HG03025 (cell line): ENCODE data around the gene TFF2.

Source experiments
- ATAC-seq: cut with Tn5 transposase; IDR thresholded peaks from one replicate; pipeline ENCODE4 v1.9.1; 2021; ENCODE audit warnings: mild to moderate bottlenecking, moderate library complexity; ENCODE audit not compliant: unreplicated experiment, low FRiP score

TFF2 gene

DNA sequence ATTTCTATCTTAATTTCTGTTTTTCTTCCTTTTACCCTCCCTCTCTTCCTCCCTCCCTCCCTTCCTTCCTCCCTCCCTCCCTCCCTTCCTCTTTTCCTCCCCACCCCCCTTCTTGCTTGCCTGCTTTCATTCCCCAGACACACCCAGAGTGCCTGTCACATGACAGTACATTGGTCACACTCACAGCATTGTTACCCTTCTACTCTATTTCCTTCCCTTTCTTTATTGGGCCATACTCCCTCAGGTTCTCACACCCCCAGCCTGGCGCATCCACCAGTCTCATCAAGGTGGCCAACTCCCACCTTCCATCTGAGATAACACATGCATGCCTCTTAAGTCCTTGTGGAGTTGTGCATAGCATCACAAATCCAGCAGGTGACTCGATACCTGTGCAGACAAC is 34.2 kb upstream of the TFF2 start:
- no peak for ATAC-seq

DNA sequence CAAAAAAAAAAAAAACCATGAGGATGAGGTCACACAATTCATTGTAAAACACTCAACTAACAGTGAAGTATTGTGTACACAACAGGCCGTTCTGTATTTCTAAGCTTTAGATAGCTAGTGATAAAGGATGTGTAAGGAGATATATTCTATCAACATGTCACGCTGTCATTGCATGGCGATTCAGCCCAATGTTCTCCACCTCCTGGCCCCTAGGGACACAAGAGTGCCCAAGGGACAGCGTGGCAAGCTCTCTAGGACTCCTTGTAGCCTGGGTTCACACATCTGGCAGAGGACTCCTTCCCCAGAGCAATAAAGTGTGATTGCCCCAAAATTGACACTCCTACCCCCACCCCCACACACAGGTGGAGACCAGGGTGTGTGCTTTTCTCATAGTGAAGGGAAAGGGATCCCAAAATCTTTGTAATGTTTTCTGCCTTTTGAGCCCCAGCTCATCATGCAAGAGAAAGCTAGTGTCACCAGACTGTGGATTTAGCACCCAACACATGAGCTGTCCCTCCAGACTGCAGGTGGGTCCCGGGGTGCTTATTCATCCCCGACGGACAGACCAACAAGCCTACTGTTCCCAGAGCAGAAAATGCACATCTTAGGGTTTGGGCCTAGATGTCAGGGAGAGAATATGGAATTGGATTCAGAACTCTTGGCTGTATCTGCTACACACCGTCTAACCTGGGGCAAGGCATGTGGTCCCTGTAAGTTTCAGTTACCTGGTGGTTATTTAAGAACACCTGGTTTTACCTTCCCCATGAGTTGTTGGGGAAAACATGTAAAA is 33.6 kb upstream of the TFF2 start:
- ATAC-seq: no peak

DNA sequence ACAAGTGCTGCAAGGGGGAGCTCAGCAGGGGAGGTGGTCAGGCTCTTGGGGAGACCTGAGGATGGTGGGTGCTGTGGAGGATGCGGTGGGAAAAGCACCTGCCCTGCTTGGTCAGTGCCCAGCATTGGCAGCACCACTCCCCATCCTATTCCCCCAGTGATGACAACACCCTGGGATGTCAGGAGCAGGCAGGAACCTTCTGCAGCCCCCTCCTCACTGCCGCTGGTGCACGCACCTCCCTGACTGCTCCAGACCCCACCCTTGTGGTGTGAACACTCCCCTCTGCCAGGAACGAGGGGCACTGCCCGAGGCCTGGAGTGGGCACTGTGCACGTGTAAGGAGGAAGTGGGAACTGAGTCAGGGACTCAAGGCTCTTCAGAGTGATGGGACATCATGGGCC is 32.5 kb upstream of the TFF2 start:
- ATAC-seq: no peak

DNA sequence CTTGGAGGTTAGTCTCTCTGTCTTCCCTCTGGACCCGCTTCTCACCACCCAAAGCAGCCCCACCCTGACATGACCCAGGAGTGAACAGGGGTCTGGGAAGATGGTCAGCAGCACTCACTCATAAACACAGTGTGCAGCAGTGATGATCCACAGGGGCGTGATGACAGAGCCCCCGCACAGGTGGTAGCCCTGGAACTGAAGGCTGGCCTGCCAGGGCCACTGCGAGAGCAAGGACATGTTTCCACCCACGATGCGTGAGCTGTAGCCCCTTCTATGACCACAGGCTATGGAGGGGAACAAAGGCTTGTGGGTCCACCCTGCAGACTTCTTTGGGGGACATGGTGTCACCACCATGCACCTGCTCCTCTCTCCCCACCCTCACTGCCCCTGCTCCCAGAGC is 32.1 kb upstream of the TFF2 start:
- ATAC-seq: no peak

DNA sequence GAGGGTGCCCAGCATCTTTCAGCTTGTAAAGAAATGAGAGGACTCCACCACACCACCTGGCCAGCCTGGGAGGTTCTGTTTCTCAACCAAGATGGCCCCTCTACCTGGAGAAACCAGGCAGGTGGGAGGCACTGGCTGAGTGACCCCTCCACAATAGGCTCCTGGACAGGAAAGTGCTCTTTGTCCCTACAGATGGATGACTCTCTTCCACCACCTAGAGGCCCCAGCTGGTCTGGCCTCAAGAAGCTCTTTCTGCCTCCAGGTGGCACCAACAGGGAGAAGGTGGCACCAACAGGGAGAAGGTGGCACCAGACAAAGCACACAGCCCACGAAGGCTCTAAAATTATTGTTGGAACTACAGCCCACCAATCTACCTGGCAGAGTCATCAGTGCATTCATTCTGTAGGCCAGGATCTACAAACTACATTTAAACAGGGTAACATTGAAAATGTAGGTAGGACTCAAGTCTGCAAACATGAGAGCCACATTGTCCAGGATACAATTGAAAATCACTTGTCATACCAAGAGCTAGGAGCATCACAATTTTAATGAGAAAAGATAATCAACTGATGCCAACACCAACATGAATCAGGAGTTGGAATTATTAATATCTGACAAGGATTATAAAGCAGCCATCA is 30.7 kb upstream of the TFF2 start:
- no peak for ATAC-seq

DNA sequence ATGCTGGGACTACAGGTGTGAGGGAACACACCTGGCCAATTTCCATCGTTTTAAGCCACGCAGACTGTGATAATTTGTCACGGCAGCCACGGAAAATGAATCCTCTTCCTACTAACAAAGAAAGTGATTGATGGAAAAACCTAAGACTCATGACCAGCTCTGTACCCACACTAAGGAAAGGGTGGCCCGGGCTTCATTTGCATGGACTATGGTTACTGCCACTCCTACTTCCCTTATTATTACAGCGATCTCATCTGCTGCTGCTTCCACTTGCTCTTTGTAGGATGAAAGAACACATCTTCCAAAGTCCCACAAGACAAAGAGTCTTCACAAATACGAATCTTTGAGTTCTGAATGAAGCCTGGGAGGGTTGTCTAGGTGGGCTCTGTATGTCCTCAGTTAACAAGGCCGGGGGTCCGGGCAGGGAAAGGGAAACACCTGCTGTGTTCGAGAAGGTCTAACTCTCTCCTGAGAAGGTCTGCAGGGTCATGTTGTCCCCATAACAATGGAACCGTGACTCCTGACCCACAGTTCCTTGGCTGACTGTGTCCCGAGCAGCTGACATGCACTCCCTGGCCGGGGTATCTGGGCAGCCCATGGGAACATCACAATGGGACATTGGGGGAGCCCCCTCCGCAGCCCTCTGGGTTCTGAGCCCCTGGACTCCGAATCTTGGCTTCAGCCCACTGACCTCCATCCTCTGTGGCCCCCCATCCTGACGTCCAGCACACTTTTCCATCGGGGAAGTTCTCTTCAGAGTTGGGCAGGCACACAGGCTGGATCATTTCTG is 28.8 kb upstream of the TFF2 start:
- no peak for ATAC-seq

DNA sequence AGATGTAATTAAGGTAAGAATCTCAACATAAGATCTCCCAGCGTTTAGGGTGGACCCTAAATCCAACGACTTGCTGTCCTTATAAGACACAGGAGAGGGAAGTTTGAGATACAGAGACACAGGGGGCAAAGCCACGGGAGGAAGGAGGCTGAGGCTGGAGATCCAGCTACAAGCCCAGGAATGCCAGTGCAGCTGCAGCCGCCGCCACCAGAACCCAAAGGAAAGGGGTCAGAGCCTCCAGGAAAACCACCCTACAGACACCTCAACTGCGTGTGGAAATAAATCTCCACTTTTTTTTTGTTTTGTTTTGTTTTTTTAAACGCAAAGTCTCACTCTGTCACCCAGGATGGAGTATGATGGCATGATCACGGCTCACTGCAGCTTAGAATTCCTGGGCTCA is 27.6 kb upstream of the TFF2 start:
- ATAC-seq: no peak

DNA sequence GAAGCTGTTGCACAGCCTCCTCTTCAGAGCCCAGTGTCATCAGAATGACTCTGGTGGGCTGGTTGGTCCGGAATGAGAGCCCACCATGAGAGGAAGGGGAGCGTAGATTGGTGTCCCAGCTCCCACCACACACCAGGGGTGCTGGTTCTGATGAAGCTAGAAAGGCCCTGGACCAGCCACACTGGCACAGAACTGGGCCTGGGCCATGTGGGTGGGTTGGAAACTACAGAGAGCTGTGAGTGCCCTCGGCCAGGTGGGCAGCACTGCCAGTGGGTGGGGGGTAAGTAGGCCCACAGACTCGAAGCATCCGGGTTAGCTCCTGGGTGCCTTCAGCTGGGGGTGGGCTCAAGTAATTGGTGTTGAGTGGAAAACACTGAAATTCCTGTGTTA is 27.2 kb upstream of the TFF2 start:
- no peak for ATAC-seq

DNA sequence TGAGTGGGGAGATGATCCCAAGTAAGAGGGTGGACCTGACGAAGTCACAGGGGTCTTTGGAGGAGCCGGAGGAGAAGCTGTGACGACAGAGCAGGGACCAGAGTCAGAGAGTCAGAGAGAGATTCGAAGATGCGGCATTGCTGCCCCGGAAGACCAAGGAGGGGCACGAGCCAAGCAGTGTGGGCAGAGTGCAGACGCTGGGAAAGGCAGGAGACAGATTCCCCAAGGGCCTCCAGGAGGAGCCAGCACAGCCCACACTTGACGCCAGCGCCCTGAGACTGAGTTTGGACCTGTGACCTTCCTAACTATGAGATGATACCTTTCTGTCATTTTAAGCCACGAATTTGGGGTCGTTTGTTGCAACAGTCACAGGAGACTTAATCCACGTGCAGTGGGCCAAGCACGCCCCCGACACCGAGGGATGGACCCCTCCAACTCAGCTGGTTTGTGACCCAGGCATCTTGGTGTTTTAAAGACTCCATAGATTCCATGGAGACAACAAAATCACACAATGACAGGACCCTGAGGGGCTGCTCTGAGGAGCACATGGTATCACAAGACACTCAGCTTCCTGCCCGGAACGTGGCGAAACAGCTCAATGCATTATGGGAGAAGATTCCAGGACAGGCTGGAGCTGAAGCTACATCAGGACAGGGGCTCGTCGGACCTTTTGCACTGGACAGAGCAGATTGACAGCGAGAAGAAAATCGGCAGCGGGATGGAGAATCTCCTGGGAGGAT is 26.6 kb upstream of the TFF2 start:
- ATAC-seq: no peak

DNA sequence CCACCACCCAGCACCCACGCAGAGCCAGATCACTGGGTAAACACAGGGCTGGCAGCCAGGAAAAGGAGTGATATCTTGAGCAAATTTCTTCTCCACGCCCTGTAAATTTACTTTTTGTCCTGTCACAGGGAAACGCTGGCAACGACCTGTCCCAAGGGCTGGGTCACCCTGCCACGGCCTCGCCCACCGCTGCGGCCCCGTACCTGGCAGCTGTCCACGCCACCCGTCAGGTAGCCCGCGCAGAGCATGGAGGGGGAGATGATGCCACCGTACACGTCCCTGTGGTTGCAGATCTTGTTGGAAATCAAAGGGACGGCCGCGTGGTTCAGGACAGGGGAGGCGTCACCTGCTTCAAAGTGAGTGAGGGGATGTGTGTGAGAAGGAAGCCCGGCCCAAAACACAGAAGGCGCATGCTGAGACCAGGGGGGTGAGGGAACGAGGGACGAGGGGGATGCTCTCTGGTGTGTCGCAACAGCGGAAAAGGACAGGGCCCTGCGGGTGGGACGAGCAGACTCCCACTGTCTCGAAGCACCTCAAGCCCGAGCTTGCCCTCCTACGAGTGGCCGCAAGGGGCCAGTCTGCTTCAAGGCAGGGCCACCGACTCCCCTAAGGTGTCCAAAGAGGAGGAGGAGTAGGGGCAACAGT is 25.7 kb upstream of the TFF2 start:
- no peak for ATAC-seq

DNA sequence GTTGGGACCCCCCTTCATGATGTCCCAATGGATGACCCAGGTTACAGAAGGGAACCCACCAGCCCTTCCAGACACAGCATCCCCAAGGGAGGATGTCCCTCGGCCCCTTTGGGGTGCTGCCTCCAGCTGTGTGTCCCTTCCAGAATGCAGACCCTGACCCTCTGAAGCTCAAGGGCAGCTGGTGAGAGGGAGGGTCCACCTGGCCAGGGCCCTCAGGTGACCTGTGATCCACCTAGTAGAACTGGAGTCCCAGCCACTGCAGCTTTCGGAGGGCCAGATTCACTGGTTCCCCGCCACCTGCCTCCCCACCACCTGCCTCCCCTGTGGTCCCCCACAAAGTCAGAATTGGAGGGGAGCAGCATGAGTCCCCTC is 25.2 kb upstream of the TFF2 start:
- ATAC-seq: no peak

DNA sequence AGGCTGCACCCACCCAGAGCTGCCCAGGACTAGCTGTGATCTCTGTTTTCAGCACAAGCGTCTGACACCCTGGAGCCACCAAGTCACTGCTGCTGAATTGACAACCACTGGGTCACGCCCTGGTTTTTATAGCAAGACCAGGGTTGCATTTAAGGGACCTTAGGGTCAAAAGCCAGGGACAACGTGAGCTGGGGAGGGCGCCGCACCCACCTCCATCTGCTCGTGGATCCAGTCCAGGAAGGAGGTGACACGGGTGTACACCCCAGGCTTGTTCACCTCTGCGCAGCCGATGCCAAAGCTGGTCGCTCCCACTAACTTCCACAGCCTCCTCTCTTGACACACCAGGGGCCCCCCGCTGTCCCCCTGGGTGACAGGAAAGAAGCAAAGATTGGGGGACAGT is 24.7 kb upstream of the TFF2 start:
- ATAC-seq: no peak

DNA sequence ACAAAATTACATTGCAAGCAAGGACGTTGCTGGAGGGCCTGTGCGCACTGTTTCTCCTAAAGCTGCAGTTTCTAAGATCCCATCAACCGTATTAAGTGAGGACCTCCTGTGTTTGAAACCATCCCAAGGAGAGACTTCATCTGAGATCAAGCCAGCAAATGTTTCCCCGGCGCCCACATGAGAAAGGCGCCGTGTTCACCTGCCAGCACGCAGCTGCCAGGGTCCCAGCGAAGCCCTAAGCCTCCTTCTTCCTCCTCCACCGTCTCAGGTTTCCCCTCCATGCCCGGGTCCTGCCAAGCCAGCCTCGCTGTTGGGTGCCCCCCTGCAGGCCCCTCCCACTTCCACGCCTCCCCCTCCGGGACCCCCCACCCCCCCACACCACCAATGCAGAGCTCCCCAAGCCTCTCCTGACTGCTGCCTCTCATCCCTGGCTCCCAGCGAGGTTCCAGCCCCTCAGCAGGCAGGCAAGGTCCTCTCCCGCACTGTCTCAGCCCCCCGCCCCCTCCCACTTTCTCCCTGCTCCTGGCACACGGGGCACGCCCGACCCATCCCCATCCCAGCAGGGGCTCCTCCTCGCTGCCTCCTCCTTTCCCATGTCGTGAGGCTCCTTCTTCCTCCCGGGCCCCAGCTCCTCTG is 24.2 kb upstream of the TFF2 start:
- no peak for ATAC-seq

DNA sequence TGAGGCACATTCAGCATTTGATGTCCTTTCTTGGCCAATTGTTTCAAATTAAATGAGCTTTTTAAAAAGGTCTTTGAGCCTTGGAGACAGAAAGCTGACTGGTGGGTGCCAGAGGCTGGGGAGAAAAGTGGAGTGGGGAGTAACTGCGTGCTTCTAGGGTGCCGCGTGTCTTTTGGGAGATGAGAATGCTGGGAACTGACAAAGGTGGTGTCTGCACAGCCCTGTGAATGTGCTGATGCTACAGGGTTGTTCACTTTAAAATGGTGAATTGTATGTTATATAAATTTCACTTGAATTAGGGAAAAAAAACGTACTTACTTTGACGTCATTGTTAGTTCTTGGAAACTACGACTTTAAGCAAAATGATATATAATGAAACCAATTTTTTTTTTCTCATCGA is 23.7 kb upstream of the TFF2 start:
- ATAC-seq: no peak

DNA sequence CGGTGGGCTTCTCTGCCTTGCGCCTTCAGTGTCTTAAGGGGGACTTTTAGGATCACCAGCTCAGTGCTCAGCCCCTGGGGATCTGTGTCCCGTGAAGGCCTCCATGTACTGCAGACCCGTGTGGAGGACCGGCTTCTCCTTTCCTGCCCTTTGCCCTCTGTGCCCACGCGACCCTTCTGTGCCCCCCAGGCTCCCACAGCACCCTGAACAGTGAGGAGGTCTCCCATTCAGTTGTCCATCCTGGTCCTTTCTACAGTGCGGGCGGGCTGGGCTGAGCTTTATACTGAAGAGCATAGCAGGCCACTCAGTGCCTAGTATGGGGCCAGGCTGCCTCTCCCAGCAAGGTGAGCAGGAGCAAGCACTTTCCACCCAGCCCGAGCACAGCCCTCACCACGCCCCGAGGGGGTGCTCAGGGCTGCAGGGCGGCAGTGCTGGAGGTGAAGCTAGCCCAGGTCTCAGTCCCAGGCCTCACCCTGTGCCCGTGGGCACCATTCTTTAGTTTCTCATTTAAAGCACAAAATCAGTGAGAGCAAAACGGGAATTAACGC is 23.2 kb upstream of the TFF2 start:
- ATAC-seq: no peak

DNA sequence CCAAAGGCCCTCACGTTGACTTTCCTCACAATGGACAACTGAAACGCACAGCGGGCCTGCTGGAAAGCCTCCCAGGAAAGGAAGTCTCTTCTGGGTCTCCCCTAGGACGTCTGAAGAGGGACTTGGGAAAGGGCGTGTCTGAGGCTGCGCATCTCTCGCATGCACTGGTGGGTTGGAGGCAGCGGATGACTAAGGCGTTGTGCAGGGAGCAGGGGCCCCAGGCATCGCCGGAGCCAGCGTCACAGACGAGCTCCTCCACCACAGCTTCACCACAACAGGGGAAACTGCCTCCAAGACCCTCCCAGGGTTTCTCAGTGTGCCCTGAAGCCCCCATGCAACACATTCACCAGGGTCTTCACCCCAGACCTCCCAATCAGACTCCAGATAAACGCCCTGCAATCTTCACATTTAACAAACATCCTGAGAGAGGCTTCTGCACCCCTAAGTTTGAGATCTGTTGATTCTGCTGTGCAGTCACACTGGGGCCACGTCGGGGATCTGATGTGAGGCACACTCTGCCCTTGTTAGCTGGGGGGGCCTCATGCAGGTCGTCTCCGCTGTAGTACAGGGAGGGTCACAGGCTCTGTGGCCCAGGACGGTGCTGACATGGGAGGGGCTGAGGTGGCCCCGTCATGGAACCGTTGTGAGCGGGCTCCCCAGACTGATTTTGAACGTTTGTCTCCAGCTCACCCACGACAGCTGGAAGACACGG is 22.6 kb upstream of the TFF2 start:
- no peak for ATAC-seq

DNA sequence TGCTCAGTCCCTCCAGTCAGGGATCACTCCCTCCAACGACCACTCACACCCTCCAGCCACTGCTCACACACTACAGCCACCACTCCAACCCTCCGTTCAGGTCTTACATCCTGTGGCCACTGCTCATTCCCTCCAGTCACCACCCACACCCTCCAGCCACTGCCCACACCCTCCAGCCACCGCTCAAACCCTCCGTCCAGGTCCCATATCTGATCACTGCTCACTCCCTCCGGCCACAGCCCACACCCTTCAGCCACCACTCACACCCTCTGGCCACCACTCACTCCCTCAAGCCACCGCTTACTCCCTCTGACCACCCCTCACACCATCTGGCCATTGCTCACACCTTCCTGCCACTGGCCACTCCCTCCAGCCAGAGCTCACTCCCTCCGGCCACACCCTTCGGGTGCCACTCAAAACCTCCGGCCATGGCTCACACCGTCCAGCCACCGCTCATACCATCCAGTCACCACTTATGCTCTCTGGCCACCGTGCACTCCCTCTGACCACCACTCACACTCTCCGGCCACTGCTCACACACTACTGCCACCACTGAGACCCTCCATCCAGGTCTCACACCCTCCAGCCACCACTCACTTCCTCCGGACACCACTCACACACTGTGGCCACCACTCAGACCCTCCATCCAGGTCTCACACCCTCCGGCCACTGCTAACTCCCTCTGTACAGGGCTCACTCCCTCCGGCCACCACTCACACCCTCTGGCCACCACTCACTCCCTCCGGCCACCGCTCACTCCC is 20.3 kb upstream of the TFF2 start:
- ATAC-seq: no peak

DNA sequence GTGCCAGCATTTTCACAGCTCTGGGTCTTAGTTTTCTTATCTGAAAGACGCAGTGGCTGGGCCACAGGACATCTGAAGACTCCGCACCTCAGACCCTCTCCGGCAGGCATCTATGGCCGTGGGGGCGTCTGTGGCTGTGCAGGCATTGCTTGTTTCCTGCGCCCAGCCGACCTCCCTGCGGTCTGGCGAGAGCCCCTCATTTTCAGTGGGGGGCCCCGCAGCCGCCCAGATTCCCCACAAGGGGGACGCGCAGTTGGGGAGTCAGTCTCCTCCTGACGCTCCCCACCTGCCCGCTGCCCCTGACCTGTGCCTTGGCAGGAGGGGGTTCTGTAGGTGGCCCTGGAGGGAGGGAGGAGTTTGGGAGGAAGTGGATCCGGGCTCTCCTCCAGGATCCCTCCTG is 19.0 kb upstream of the TFF2 start:
- no peak for ATAC-seq
